Measurements from ENCODE around the gene GRIA4. TPM values are rescaled to one million over a fixed set of nuclear protein-coding genes. Genes with fewer than 3 reads are reported as not detected.

The GRIA4 gene
- total and polyA plus RNA-seq, 2 of the 13 experiments (the other 11 are each of a cell fraction or from before 2014, with no cell fraction given): not detected

DNA sequence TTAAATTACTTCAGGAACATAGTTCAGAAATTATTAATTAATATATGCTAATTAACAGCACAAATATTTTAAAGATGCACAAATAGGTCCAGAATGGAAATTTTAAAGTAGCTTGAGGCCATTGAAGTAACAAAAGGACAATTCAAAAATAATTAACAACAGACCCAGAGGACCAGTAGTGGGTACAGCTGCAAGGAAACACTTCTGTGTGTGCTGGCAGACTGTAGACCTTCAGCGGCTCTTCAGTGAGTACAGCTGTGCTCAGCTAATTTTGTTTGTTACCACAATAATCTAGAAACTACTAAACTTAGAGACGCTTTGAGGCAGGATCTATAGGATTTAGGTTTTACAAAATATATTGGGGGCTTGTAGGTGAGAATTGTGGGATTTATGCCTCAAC is 103.8 kb downstream of the GRIA4 start (continued):
- TF ChIP-seq, protein P1, sequence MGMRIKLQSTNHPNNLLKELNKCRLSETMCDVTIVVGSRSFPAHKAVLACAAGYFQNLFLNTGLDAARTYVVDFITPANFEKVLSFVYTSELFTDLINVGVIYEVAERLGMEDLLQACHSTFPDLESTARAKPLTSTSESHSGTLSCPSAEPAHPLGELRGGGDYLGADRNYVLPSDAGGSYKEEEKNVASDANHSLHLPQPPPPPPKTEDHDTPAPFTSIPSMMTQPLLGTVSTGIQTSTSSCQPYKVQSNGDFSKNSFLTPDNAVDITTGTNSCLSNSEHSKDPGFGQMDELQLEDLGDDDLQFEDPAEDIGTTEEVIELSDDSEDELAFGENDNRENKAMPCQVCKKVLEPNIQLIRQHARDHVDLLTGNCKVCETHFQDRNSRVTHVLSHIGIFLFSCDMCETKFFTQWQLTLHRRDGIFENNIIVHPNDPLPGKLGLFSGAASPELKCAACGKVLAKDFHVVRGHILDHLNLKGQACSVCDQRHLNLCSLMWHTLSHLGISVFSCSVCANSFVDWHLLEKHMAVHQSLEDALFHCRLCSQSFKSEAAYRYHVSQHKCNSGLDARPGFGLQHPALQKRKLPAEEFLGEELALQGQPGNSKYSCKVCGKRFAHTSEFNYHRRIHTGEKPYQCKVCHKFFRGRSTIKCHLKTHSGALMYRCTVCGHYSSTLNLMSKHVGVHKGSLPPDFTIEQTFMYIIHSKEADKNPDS (CRISPR knock-in tag; IDR thresholded peaks at IDR 0.05): no peak

DNA sequence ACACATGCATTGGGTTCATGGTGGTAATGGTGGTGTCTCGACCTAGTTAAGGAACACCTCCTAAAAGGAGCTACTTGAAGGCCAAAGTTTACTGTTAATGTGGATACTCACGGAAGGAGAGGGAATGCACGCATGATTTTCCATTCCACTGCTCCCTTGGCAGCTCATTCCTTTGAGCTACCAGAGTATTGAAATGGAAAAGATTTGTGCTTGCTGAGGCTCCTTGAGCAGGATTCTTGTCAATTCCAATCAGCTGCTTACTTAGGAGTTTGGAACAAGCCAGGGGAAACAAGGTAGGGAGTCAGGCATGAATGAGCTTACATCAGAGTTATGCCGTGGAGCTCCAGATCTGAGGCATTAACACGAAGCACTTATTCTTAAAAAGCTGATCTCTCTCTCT is 108.8 kb downstream of the GRIA4 start:
- H3K4me1 ChIP-seq (ENCODE audit: insufficient read depth, low read length): no peaks in the 10 kb centered on the region
- FAIRE-seq (no peak), ATAC-seq (no peak), DNase-seq (ENCODE audit: low spot score) (no peak)
- in situ Hi-C loops (cut with HindIII; ENCODE audit: extremely low pct_ligation_motif_present, low pct_unique_long_range_greater_than_20kb): no loop called here
- no peaks in the 10 kb centered on the region for H3K79me2 ChIP-seq (ENCODE audit: insufficient read depth, low read length)
- H3K9me3 ChIP-seq (ENCODE audit: low read length): no peaks in the 10 kb centered on the region
- H4K20me1 ChIP-seq (ENCODE audit: insufficient read depth, low read length): no peaks in the 10 kb centered on the region
- H3K9ac ChIP-seq (ENCODE audit: insufficient read depth, low read depth, low read length): no peak overlapping the region
- H3K27me3 ChIP-seq (ENCODE audit: control insufficient read depth in 1 of 2, insufficient read depth in 2 of 2, low read length in 2 of 2): no peaks in the 10 kb centered on the region
- POLR2A ChIA-PET: no interaction called here
- no peak overlapping the region for H2AFZ ChIP-seq (ENCODE audit: low read length)
- H3K4me2 ChIP-seq (ENCODE audit: low read depth, low read length): no peak overlapping the region
- intact Hi-C loops (cut with micrococcal nuclease; ENCODE audit: unreplicated experiment): no loop called here
- 12% methylated on average over 5 of the region's 5 CpGs for WGBS (ENCODE audit: low lambda C conversion rate)
- H3K4me3 ChIP-seq (replicated peaks in 1 of 3; ENCODE audit: insufficient read depth in 1 of 3, low read depth in 2 of 3, low read length in 3 of 3): no peak overlapping the region
- no peak overlapping the region for H3K27ac ChIP-seq (ENCODE audit: extremely low read length, insufficient read depth, low read length)
- no TSS peak for BruUV-seq (replicated peaks)
- H3K36me3 ChIP-seq (replicated peaks in 1 of 2; ENCODE audit: control insufficient read depth in 1 of 2, insufficient read depth in 2 of 2, low read length in 2 of 2): no peaks in the 10 kb centered on the region
- CTCF ChIA-PET (ENCODE audit: low intra/inter-chr PET ratio, low total read pairs): no interaction called here
- TF ChIP-seq SRY (CRISPR knock-in tag; IDR thresholded peaks at IDR 0.05) (no peak), PPARG (CRISPR knock-in tag; conservative IDR thresholded peaks at IDR 0.05) (no peak), MAFF (IDR thresholded peaks at IDR 0.05; ENCODE audit: low read depth, low read length) (no peak), ZNF781 (CRISPR knock-in tag; IDR thresholded peaks at IDR 0.05; ENCODE audit: borderline replicate concordance, not compliant biosample characterization) (no peak), ZNF749 (CRISPR knock-in tag; IDR thresholded peaks at IDR 0.05; ENCODE audit: borderline replicate concordance) (no peak), ARID2 (CRISPR knock-in tag; IDR thresholded peaks at IDR 0.05; ENCODE audit: borderline replicate concordance) (no peak), FOXP1 (IDR thresholded peaks at IDR 0.05) (no peak), FOXP1 (CRISPR knock-in tag; IDR thresholded peaks at IDR 0.05) (no peak), NONO (IDR thresholded peaks at IDR 0.05) (no peak), NONO (CRISPR knock-in tag; conservative IDR thresholded peaks at IDR 0.05) (no peak), PCBP2 (optimal IDR thresholded peaks at IDR 0.05; ENCODE audit: low read depth, low read length, poor library complexity, severe bottlenecking) (no peak), RFX1 (IDR thresholded peaks at IDR 0.05) (no peak)
- TF ChIP-seq, protein P2, sequence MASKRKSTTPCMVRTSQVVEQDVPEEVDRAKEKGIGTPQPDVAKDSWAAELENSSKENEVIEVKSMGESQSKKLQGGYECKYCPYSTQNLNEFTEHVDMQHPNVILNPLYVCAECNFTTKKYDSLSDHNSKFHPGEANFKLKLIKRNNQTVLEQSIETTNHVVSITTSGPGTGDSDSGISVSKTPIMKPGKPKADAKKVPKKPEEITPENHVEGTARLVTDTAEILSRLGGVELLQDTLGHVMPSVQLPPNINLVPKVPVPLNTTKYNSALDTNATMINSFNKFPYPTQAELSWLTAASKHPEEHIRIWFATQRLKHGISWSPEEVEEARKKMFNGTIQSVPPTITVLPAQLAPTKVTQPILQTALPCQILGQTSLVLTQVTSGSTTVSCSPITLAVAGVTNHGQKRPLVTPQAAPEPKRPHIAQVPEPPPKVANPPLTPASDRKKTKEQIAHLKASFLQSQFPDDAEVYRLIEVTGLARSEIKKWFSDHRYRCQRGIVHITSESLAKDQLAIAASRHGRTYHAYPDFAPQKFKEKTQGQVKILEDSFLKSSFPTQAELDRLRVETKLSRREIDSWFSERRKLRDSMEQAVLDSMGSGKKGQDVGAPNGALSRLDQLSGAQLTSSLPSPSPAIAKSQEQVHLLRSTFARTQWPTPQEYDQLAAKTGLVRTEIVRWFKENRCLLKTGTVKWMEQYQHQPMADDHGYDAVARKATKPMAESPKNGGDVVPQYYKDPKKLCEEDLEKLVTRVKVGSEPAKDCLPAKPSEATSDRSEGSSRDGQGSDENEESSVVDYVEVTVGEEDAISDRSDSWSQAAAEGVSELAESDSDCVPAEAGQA (IDR thresholded peaks at IDR 0.05; ENCODE audit: low read depth): no peak
- TF ChIP-seq, protein P2 (CRISPR knock-in tag; IDR thresholded peaks at IDR 0.05; ENCODE audit: borderline replicate concordance): no peak
- TF ChIP-seq, protein P1 (CRISPR knock-in tag; IDR thresholded peaks at IDR 0.05): no peak
